Iris pigment epithelial cell (primary cell): ENCODE results near the gene PLXNA4.

Experiments used
- DNase-seq: peaks from one replicate; pipeline ENCODE4 v3.0.0-alpha.2; 2011; ENCODE audit warnings: low read depth

PLXNA4 gene

DNA sequence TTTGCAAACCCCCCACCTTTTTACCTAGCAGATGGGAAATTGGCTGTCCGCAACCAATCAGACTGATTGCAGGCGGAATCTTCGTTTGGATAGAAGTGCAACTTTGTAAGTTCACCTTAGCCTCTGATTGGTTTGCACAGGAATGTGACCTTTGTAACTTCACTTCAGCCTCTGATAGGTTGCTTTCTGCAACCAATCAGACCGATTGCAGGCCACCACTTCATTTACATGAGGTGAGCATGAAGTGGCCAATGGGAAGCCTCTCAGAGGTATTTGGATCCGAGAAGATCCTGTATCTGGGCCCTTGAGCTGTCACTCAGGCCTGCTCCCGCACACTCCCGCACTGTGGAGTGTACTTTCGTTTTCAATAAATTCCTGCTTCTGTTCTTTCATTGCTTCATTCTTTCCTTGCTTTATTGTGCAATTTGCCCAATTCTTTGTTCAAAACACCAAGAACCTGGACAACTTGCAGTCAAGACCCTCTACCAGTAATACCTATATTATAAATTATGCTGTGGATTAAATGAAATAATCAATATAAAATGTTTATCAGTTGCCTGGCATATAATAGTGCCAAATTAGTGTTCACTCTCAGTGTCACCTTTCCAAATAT, 491.4 kb downstream of the PLXNA4 start:
- DNase-seq: peak; percentile 11

DNA sequence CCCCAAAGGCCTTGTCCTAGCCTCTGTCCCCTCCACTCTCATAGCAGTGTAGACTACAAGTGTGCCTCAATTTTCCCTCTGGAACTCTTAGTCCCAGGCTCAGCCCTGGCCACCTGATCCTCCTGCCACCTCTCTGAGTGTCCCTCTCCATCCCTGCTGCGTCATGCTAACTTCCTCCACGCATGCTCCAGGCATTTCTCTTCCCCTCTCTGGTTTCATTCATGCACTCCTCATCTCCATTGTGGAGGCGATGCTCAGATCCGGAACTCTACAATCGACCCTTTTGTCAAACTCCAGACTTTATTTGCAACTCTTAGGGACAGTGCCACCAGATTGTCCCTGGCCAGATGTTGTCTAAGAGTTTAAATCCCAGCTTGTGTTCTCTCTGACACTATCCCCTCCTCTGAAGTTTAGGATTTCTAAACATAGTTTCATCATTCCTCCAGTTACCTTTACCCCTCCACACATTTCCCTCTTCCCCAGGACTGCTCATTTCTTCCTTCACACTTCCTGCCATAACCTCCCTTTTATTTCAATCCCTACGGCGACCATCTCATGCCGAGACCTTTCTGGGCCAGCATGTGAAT, 492.6 kb downstream of the PLXNA4 start:
- DNase-seq: no peak

DNA sequence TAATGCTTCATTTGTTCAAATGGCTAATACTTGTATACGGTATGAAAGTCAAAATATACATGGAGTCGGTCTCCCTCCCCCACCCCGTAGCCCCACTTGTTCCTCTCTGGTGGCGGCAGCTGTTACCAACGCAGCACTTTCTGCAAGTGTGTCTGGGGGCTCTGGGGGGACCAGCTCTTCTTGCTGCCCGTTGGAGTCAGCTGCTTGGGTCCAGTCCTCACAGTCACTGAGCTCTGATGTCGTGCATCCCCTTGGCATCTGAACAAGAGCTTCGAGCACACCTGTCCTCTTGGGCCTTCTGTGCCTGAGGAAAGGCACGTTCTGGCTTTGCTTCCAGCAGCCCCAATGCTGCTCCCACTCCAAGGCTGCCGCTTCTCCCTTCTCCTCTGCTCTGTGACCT, 493.1 kb downstream of the PLXNA4 start:
- no peak for DNase-seq

DNA sequence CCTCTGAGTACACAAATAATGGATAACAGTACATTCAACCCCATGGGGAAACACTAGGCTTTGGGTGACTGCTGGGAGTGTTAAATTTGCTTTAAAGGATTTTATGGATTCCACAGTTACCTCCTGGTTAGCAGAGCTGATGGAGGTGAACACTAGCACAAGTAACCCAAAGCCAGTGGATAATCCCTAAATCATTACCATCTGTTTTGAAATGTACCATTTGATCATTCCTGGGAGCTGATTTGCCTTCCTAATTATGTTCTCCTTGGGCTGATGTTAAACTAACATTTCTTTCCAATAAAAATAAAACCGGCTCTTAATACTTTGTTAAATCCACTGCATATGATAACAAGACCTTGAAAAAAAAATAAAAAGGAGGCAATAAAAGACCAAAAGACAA, 493.9 kb downstream of the PLXNA4 start:
- no peak for DNase-seq

DNA sequence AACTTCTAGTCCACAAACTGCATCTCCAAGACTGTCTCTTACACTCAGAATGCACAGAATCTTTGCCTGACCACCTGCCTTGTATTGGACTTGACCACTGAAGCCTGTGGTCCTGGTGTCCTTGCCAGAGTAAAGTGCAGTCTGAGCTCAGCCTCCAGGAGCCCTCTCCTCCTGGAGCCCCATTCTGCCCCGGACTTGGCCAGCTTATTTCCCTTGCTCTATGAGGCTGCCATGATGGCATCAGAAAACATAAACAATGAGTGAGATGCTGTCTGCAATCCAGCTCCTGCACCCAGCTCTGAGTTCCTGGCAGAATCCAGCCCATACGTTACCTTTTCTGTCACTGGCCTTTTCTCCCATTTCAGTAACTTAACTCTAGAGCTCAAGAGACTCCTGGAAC, 494.6 kb downstream of the PLXNA4 start:
- DNase-seq: no peak

DNA sequence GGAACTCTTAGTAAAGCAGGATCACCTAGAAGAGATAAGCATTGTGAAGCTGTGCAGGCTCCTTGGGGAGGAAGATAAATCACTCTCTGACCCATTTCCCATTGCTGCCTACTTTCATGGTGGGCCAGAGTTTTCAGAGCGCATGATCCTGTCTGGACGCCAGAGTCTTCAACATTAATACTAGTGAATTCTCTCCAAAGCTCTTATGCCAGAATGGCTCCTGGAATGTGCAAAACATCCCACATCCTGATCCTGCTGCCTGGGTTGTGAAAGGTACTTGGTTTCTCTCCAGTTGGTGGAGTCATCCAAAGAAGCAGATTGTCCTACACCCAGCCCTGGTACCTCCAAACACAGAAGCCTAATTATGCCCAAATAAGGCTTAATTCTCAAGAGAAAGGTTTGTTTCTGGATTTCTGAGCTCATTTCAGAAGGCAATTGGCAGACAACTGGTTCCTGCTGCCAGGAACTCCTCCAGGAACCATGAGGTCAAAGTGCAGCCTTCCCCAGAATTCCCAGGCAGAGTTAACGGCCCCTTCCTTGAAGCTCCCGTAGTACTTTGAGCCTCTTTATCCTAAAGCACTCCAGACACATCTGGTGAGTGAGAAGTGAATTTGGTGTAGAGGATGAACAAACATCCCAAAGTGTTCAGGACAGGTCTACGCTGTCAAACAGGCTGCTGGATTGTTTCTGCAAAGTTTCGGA, 495.2 kb downstream of the PLXNA4 start:
- no peak for DNase-seq

DNA sequence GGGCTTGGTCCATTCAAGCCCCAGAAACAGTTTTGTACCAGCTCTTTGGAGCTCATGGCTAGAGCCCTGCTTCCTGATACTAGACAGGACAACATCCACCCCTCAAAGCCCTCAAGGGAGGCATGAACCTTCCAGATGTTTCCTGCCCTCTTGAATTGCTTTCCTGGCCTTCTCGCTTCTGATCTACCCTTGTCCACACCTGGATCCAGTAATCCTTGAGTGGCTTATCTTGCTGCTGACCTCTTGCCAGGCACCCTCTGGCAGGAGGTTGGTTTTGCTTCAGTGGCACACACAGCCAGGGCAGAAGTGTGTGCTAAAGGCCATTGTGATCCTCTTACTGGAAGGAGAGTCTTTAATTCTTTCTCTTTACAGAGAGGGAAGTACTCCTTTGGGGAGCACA, 495.8 kb downstream of the PLXNA4 start:
- DNase-seq: no peak

DNA sequence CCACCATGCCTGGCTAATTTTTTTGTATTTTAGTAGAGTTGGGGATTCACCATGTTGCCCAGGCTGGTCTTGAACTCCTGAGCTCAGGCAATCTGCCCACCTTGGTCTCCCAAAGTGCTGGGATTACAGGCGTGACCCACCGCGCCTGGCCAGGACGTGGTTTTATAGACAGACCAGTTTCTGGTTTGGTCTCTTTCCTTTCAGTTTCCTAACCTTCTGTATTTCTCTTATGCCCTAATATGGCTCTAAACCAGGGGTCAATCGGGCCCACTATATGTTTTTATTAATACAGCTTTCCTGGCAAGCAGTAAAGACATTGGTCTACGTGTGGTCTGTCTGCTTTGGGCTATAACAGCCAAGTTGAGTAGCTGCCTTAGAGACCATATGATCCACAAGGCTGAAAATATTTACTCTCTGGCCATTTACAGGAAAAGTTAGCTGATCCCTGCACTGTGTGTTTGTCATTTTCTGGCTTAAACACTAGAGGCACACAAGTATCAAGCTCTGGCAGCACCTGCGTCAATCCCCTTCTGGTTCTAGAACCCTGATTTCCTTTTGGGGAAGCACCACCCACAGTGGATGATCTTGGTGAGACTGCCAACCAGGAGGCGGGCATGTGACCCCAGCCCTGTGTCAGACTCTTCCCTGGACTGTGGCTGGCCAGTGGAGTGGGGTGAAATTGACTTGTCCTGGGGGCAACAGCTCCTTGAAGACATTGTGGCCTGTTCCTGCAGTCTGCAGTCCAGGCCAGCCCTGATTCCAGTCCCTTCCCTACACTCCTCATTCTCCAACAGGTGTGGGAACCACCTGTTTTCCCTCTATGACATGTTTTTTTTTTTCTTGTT, 497.2 kb downstream of the PLXNA4 start:
- no peak for DNase-seq

DNA sequence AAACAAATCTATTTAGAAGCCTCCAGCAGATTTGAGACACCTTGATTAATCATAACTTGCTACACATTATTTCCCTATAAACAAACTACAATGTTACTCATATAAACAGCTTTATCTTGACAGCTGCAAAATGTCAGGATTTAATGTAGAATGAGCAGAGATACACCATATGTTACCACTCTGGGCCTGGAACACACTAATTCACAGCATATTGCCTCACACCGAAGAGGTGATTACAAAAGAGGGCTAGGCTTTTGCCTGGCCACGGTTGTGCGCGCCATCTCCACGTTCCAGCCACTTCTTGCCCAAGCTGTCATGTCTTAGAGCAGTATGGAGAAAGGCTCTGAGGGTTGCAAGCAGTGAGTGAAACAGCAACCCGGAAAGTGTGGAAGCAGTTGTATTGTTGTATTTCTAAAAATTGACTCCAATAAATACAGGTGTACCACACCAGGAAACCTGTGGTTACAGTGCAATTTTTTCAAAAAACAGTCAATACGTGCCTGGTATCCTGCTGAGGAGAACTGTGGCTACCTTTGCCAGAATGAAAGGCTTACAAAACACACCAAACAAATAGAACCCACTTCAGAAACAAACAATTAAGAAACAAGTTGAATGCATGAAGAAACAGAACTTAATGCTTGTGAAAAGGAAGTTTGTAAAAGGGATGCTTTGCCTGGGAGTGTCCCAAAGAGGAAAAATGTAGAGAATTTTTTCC, 498.1 kb downstream of the PLXNA4 start:
- no peak for DNase-seq

DNA sequence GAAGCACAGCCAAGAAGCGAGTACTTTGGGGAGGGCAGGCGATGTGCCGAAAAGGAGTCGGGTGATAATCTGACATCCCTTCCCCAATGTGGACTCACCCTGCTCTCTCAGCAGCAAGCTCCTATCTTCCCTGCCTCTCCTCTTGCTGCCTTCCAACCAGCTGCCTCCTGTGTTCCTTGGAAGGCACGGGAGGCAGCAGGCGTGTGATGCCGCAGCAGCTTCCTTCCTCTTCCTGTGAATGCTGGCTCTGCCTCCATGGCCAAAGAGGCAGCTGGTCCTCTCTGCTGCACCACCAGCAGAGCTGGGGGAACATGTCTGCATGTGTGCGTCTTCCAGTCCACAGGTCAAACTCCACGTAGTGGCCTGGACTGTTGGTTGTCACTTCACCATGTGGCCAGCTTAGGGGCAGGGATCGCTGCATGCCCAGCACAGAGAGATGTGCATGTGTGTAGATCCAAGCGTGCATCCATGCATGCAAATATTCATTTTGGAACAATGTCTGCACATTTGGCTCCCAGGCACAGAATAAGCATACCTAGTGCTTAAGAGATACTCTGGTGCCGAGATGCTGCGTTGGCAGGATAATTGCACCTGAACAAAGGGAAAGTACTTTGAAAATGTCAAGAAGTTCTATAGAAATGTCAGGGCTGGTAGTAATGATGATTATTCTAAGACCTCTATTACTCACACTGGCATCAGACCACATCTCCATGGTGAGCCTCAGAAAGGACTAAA, 499.8 kb downstream of the PLXNA4 start:
- DNase-seq: no peak

DNA sequence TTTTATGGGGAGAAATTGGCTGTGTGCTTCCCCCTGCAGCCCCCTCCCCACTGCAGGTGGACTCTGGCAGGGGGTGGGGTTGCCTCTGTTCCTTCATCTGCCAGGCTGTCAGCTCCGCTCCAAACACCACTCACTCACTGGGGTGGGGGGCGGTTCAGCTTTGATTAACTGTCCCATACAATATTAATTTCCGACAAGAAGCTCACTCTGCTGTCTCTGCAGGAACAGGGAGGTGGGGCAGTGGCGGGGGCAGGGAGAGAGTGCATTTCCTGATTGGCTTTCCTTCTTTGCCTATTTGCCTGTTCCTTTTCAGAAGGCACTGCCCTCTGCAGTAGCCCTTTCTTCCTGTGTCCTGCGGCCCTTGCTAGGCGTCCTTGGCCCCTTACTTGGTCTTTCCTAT, 500.8 kb downstream of the PLXNA4 start:
- DNase-seq: no peak

DNA sequence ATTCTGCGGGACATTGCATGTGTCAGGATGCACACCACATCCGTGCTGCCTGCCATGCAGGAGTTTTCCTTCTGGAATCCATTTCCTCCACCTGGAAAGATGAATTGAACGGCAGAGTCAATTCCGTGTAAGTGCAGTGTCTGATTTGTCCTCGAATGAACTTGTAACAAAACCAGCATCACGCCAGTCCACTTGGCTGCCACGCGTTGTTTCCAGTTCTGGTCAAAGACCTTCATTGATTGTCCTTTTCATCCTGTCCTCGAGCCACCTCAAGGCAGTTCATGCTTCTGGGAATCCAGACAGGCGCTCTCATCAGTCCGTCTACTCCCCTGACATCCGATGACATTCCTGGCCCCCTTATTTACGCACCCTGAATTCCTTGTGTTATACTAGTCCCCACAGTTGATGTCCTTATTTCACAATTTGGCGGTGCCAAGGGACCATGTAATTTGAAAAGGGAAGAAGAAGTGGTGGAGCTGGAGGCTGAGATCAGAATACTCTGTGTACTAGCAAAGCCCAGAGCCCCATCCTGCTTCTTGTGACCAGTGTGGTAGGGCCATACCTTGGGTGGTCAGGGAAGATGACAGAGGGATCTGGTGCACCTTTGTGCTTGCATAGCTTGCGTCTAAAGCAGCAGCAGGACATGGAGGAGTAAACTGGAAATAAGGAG, 502.2 kb downstream of the PLXNA4 start:
- DNase-seq: no peak
